ENCODE measurements around the gene AQP2.

GRCh38 chr12:49910331-49911212 lies 40.0 kb upstream of the AQP2 start:
- TF ChIP-seq REST (IDR thresholded peaks at IDR 0.05; ENCODE audit: insufficient read depth in 1 of 2, low read depth in 2 of 2, low read length in 2 of 2), result no peak
- TF ChIP-seq POLR2AphosphoS5 (IDR thresholded peaks at IDR 0.05; ENCODE audit: low read depth, low read length), result no peak
- TF ChIP-seq SIN3A (IDR thresholded peaks at IDR 0.05; ENCODE audit: borderline replicate concordance, insufficient read depth, low read length), result no peak
- TF ChIP-seq TAF1 (IDR thresholded peaks at IDR 0.05; ENCODE audit: borderline replicate concordance, insufficient read depth, low read length), result no peak

Data from PFSK-1 (cell line).